Activated CD4-positive, alpha-beta T cell treated with anti-CD3 and anti-CD28 coated beads, Interleukin-2, amount 50 U/mL, for 16 hours (primary cell): ENCODE measurements around the gene PIP5K1C.
A peak's percentile ranks its signal among the peaks of the same experiment; 100 is the strongest.

Source experiments
- DNase-seq: peaks from one replicate; pipeline ENCODE4 v3.0.0-alpha.2; 2020

PIP5K1C gene, protein sequence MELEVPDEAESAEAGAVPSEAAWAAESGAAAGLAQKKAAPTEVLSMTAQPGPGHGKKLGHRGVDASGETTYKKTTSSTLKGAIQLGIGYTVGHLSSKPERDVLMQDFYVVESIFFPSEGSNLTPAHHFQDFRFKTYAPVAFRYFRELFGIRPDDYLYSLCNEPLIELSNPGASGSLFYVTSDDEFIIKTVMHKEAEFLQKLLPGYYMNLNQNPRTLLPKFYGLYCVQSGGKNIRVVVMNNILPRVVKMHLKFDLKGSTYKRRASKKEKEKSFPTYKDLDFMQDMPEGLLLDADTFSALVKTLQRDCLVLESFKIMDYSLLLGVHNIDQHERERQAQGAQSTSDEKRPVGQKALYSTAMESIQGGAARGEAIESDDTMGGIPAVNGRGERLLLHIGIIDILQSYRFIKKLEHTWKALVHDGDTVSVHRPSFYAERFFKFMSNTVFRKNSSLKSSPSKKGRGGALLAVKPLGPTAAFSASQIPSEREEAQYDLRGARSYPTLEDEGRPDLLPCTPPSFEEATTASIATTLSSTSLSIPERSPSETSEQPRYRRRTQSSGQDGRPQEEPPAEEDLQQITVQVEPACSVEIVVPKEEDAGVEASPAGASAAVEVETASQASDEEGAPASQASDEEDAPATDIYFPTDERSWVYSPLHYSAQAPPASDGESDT

DNA sequence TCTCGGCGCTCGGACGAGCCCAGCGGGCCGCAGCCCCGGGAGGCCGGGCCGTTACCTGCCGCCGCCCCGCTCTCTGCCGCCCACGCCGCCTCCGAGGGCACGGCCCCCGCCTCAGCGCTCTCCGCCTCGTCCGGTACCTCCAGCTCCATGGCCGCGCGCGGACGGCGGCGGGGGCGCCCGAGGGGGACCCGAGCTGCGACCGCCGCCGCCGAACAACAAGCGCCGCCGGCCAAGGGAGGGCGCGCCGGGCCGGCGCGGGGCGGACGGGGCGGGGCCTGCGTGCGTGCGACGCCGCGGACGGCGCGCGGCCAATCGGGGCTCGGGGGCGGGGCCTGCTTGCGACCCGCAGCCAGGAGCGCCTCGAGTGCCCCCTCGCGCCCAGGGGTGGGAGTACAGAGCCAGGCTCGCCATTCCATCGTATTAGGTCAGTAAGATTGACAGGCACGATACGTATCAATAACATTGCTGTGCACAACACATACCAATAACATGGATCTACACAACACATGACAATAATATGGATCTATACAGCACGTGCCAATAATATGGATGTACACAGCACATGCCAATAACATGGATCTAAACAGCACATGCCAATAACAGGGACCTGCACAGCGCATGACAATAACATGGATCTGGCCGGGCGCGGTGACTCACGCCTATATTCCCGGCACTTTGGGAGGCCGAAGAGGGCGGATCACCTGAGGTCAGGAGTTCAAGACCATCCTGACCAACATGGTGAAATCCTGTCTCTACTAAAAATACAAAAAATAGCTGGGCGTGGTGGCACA lies at the start of gene PIP5K1C:
PIP5K1C (minus strand) TSS at position 227 of the 791 bp plus-strand sequence; CDS start at position 149, 78 bp downstream.
- DNase-seq = peak; percentile 92

- no peak for DNase-seq
Observed at GRCh38 chr19:3748965-3749364, 48.7 kb upstream of the PIP5K1C start.

DNA sequence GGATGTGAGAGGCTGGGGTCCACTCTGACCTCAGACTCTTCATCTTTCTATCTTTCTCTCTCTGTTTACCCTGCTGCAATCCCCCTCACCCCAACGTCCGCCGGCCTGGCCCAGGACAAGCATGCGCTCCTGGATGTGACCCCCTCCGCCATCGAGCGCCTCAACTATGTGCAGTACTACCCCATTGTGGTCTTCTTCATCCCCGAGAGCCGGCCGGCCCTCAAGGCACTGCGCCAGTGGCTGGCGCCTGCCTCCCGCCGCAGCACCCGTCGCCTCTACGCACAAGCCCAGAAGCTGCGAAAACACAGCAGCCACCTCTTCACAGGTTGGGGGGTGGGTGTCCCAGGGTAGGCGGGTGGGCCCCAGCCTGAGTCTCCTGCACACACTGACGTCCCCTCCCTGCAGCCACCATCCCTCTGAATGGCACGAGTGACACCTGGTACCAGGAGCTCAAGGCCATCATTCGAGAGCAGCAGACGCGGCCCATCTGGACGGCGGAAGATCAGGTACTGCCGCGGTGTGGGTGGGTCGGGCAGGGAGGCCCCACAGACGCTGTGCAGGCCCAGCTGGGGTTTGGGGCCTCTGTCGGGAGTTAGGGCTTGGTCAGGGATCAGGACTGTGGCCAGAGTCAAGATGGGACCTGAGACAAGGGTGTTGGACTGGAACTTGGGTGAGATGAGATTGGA lies 46.2 kb upstream of the PIP5K1C start:
- no peak for DNase-seq

DNA sequence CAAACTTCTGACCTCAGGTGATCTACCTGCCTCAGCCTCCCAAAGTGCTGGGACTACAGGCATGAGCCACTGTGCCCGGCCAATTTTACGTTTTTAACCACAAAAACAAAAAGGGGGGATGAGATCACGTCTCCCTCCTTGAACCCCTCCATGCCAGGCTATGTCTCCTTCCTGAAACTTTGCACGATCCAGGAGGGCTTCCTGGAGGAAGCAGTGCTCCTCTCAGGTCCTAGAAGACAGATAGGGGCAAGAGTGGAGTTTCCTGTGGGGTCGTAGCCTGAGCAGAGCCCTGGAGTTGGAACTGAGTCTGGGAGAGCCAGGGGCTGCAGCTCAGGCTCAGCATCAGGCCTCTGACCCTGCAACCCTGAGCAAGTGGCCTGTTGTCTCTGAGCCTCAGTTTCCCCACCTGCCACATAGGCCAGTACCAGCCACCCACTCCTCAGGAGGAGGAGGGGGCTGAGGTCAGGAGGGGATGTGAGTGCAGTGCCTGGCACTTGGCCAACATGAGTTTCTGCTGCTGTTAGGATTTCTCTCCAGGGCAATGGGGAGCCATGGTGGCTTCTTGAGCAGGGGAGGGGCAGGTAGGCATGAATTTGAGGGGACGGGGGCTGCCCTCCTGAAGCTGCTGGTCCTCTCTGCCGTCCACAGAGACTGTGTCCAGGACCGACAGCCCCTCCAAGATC lies 45.2 kb upstream of the PIP5K1C start:
- no peak for DNase-seq

DNA sequence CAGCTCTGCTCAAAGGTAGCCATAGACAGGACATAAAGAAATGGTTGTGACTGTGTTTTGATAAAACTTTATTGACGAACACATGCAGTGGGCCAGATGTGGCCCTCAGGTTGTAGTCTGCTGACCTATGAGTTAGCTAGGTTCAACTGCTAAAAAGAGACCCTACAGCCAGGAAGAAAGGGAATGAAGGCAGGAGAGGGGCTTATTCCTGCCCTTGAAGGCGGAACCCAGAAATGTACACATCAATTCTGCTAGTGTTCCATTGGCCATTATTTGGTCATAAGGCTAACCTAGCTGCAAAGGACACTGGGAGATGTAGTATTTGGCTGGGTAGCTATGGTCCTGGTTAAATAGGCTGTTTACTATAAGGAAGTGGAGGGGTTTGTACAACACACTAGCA lies 43.2 kb upstream of the PIP5K1C start:
- no peak for DNase-seq

DNA sequence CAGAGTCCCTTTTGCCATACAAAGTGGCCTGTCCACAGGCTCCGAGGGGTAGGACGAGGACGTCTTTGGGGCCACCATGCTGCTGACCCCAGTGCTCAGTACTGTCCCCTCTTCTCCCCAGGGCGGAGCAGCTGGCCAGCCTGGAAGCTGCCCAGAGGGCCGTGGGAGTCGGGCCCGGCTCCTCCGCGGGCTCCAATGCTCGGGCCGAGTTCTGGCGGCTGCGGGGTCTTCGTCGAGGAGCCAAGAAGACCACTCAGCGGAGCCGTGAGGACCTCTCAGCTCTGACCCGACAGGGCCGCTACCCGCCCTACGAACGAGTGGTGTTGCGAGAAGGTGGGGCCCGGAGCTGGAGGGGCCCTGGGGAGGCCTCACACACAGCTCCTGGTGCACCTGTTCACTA lies 40.2 kb upstream of the PIP5K1C start:
- no peak for DNase-seq

- DNase-seq = no peak
Observed at GRCh38 chr19:3738477-3739220, 38.4 kb upstream of the PIP5K1C start.

DNA sequence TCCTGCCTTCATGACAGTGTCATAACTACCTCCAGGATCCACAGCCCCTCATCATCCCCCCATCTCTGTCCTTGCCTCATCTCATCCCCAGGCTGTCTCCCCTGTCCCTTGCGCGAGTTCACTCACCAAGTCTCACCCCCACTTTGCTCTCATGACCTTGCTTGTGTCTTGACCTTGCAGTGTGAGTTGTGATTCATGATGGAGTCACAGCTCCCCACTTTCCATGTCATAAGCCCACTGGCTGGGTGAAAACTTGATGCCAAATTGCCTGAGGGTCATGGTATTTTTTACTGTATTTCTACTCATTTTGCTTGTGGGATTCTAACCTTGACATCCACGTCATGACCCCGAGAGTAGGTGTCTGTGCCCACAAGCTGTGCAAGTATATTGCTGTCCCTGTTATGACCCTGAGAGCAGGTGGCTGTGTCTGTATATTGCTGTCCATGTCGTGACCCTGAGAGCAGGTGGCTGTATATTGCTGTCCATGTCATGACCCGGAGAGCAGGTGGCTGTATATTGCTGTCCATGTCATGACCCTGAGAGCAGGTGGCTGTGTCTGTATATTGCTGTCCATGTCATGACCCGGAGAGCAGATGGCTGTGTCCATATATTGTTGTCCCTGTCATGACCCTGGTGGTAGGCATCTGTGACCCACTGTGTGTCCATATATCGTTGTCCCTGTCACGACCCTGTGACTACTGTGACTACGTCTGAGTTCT lies 37.4 kb upstream of the PIP5K1C start:
- no peak for DNase-seq

GRCh38 chr19:3736106-3736724 lies 35.9 kb upstream of the PIP5K1C start:
- no peak for DNase-seq

DNA sequence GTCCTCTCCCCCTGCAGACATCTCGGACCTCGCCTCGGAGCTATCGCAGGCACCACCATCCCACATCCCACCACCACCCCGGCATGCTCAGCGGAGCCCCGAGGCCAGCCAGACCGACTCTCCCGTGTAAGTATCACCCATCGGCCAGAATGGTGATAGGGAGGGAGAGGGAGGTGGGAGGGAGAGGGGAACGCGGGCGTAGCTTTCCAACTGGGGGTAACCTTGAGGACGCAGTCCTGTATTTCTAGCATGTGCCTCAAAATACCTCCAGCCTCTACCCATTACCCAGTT lies 34.0 kb upstream of the PIP5K1C start:
- DNase-seq = no peak

DNA sequence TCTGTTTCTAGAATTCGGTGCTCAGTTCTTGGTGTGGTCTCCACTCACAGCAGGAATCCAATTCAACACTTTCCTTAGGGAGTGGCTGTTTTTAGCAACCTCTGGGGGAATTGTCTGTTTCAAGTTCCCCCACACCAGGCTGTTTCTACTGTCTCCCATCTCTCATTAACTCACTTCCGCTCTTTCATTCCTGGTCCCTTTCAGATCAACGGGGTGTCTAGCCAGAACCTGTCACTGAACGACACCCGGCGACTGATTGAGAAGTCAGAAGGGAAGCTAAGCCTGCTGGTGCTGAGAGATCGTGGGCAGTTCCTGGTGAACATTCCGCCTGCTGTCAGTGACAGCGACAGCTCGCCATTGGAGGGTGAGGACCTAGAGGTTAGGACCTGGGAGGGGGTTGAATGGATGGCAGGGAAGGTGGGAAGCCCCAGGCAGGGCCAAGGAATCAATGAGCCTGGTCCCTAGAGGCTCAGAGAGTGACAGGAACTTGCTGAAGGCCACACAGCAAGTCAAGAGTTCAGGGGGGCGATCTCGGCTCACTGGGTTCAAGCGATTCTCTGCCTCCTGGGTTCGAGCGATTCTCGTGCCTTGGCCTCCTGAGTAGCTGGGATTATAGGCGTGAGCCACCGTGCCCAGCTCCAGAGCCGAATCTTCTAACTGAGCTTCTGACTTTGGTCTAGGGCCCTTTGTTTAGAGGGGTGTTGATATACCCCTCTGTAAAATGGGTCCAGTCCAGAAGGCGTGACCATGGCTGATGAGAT lies 33.5 kb upstream of the PIP5K1C start:
- no peak for DNase-seq

GRCh38 chr19:3732108-3732507 lies 31.8 kb upstream of the PIP5K1C start:
- DNase-seq = no peak

GRCh38 chr19:3730457-3730958 lies 30.2 kb upstream of the PIP5K1C start:
- no peak for DNase-seq

DNA sequence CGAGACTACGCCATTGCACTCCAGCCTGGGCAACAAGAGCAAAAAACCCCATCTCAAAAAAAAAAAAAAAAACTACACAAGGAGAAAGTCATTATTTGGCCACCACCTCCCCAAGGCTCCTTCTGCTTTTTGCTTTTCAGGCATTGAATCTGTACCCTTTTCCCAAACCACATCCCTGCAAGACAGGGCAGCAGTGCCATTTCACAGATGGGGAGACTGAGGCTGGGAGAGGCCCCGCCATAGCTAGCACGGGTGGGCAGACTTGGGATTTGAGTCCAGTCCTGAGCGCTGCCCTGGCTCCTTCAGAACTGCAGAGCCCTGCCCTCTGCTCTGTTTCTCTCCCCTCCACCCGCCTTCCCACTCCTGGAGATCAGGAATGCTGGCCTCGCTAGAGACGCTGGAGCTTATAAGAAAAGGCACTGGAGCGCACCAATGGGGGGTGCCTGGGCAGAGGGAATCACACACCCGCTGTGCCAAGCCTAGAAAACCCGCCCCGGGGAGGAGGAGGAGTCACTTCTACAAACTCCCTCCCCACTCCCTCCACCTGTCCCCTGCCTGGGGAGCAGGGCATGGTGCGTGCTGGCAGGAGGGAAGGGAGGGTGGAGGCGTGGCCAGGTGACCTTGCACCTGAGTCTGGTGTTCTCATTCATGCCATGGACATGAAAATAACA lies 25.5 kb upstream of the PIP5K1C start:
- no peak for DNase-seq

DNA sequence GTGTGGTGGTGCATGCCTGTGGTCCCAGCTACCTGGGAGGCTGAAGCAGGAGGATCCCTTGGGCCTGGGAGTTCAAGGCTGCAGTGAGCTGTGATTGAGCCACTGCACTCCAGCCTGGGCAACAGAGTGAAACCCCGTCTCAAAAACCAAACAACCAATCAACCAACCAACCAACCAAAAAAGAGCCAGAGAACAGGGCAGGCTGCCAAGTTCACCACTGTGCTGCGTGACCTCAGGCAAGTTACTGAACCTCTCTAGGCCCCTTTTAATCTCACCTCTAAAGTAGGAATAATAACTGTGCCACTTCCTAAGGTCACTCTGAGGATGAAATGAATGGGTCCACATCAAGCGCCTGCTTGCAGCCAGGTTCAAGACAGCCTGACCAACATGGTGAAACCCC lies 24.9 kb upstream of the PIP5K1C start:
- DNase-seq = no peak

GRCh38 chr19:3723883-3724282 lies 23.6 kb upstream of the PIP5K1C start:
- no peak for DNase-seq

- no peak for DNase-seq
Observed at GRCh38 chr19:3723110-3723488, 22.8 kb upstream of the PIP5K1C start.

GRCh38 chr19:3722443-3723109 lies 22.3 kb upstream of the PIP5K1C start:
- DNase-seq = no peak
